Inflammatory macrophage (primary cell): ENCODE data around the gene AJAP1.

Source experiments
- DNase-seq, 2 donors: peaks; one replicate each; pipeline ENCODE4 v3.0.0-alpha.2; 2020 to 2022

Gene AJAP1

DNA sequence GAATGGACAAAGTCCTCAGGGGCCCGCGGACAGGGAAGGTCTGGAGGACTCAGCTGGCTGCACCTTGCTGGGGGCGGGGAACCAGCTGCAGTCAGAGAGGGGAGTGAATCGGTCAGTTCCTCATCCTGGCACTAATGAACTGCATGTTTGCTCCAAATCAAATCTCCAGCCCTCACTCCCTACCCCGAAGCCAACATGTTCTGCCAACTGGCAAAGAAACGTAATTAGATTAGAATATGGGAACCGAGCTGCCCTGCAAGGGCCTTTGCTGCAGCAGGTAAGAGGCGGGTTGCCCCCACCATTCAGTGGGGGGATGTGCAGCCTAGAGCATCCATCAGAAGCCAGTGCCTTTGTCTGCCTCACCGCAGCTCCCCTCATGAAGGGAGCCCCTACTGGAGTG, 121.1 kb downstream of the AJAP1 start:
- no peak for DNase-seq

DNA sequence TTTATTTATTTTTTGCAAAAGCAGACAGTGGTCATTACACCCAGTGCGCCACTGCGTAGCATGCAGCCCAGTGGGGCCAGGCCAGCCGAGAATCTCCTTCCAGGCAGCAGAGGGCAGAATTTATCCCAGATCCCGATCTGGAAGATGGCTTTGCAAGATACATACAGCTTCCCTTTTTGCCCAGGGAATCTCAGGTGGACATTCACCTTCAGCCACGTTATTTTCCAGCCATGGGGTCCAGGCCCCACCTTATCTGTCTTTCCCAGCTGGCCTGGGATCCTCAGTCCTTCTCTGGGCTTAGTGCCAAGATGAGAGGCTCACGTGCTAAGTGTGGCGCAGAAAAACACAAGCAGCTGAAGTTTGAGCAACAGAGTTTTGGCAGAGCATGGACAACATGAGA, 123.6 kb downstream of the AJAP1 start:
- DNase-seq: no peak

DNA sequence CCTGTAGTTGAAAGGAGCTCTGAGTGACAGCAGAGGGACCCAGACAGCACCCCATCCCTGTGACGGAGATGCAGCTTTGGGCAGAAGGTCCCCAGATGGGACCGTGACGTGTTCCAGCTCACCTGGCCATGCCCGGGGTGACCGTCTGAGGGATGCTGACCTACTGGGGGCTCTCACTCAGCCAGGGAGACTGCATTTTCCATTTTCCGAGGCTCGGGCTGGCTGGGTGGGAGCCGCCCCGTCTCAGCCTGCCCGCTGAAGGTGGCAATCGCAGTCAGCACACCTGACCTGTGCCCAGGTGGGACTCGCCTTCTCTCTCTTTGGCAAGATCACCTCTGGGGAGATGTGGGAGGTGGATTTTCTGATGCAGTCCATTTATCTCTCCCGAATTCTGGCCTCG, 127.2 kb downstream of the AJAP1 start:
- no peak for DNase-seq

DNA sequence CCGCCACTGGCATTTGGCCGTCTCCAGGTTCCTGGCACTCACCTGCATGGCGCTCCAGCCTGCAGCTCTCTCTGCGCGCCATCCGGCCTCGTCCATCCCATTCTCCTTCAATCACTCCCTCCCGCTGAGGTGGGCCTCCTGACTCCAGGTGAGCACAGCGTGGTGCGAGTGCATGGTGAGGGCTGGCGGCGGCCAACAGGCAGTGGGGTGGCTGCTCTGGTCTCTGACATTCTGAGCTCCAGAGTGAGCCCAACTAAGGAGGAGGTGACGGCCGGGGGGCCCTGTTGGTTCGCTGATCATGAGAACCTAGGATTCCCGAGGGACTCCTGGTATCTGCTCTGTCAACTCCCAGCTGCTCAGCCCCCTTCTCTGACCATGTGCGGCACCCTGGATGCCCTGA, 130.4 kb downstream of the AJAP1 start:
- no peak for DNase-seq

DNA sequence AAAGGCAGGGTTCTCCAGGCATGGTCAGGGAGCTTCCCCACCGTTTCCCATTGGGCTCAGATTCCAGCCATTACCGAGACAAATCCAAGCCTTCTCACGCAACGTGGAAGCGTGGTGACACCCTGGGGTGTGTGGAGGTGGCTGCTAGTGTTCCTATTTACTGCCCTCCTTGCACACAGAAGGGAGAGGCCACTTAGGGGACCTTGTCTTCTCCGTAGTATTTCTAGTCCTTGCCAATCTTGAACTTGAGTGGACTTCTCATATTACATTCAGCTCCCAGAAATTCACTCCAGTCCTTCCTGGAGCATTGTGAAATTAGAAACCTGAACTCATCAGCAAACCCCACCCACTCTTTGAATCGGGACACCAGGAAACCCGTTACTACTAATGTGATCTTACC, 131.6 kb downstream of the AJAP1 start:
- no peak for DNase-seq

DNA sequence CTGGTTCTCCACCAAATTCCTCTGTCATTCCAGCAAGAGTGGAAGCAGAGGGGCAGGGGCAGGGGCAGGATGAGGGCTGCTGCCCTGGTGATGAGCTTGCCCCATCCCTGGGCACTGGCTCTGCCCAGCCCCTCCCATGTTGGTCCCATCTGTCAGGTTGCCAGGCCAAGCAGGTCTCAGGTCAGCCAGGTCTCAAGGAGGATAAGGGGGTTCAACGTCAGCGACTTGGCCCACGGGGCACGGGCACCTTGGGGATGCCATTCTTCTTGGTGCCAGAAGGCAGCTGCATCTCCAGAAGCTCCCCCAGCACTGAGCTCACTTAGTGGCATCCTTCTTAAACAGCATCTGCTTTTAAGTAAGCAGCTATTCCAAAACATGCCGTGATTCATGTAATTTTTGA, 133.1 kb downstream of the AJAP1 start:
- DNase-seq: no peak

DNA sequence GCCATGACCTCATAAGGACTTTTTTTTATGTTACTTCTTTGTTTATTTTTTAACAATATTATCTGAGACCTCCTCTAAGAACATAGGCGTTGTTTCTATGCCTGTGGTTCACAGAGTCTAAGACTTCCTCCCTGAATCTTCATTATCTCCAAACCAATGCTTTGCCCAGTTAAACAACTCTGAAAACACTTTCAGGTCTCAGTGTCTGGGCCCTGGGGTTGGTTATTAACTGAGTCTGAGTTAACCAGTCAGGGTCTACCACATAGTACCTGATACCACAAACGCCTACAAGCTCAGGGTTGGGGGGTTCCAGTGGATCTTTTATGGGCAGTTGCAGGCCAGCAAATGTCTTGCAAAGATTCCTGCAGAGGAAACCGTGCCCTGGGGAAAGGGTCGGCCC, 138.2 kb downstream of the AJAP1 start:
- DNase-seq: no peak

DNA sequence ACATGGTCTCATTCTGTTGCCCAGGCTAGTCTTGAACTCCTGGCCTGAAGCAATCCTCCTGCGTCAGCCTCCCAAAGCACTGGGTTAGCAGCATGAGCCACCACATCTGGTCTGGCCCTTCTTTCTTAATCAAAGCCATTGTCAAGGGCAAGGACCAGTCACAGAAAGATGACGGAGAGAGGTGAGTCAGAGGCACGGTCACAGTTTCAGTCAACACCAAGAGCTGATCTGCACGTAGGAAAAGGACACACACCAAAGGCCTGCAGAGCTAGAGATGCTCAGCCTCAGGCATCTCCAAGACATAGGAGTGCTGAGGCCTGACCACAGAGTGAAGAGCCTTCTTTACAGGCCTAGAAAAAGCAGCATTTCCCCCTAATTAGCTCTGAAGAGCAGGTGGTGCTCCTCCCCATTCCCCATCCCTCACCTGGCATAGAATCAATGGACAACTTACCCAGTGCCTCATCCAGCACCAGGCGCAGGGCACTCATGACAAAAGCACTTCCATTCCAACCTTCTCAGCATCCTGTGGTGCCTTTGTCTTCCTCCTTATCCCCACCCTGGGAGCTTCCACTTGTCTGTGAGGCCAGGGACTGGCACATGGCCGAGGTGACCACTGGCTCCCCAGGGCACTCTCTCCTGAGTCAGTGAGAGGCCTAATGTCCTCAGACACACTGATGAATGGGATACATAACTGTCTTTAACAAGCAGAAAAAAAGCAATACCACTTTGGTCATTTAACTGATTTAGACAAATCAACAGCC, 139.8 kb downstream of the AJAP1 start:
- DNase-seq: no peak

DNA sequence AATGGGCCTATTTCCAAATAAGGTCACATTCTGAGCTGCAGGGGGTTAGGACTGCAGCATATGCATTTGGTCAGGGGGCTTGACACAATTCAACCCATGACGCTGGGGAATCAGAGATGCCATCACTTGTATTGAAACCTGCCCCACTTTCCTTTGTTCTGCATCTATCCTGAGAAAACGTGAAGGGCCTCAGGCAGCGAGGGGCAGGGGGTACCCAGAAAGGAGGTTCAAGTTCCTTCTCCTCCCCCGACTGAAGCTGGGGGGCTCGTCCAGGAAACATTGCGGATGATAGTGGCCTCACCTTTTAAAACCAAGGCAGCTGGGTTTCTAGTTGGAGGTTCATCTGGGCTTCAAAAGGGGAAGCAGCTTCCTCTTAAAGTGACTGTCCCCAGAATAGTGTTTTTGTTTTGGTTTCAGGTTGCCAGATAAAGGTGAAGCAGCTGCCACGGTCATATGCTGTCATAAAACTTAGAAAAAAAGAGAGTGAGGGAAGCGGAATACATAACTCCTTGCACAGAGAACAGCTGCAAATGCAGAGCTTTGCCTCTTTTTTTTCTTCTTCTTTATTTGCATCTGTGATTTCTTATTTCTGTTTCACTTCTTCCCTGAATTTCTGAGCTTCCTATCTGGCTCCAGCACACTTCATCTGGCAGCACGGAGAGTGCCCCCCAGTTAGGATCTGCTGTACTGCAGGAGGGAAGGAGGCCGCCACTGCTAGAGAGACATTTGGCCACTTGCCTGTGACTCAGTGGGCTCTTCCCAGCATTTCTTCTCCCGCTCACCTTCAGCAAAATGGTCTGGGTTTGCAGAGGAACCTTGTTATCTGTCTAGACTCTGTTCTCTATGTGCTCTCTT, 142.0 kb downstream of the AJAP1 start:
- no peak for DNase-seq

DNA sequence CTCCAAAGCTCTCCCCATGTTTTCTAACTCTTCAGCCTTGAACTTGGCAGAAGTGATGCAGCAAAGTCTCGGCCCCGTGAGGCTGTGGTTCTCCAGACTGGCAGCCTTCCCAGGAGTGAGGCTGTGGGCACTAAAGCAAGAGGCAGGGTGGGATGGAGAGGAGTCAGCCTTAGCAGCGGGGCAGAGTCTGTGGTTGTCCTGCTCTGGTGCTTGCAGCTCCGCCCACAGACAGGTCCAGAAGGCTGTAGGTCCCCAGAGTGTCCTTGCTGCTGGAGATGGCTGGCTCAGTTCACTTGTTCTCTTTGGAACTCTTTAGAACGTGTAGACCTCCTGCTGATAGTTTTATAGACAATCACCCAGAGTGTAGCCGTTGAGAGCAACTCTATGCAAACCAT, 142.6 kb downstream of the AJAP1 start:
- no peak for DNase-seq

DNA sequence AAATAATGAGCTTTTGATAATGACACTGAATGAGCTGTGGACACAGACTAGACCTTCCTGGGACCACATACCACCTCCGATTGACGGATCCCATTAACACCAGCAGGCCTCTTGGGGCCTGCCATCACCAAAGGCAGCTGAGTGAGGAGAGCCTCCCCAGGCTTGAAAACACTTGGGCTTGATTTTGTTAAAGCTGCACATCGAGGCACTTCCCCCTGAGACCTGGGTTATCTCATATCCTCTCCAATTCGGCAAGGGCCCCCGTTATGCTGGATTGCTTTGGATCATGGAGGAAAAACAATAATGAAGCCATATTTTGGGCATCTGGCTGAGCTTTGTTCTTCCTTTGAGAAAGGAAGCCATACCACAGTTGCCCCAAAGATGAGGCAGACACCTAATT, 143.0 kb downstream of the AJAP1 start:
- no peak for DNase-seq

DNA sequence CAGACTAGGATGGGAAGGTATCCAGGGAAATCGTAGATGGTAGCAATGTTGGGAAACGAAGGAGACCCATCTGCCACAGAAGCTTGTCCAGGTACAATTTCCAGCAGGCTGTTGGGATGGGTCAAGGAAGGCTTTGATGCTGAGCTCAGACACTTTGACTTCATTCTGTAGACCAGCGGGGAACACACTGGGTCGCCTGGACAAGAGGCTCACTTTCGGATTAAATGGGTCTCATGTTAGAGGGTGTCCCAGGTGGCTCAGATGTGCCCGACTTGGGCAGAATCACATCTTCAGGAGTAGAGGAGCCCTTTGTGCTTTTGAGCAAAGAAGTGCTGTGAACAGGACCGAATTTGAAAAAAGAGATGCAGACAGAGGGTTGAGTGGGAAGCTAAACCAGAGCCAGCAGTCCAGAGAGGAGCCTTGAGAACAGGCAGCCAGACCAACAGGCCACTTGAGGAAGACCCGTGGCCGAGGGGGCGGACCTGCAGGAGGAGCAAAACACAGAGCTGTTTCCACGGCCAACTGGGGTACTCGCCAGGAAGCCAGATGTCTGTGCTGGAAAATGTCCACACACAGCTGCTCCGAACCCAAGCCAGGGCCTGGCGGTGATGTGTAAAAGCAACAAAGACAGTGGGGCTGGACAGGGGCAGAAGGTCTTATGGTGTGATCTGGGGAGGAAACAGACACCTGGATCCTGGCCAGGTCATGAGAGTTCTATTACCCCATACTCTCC, 146.9 kb downstream of the AJAP1 start:
- no peak for DNase-seq

DNA sequence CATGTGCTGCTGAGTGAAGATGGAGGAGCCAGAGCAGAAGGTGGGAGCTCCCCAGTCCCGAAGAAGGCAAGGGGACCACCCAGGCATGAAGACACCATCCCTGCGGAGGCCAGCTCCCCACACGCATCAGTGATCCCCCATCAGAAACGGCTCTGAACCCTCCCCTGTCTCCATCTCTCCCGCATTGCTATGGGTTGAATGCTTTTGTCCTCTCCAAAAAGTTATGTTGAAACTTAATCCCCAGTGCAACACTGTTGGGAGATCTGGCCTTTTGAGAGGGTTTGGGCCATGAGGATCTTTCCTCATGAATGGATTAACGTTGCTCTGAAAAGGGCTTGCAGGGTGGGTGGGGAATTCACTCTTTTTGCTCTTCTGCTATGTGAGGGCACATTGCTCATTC, 147.6 kb downstream of the AJAP1 start:
- DNase-seq: no peak

DNA sequence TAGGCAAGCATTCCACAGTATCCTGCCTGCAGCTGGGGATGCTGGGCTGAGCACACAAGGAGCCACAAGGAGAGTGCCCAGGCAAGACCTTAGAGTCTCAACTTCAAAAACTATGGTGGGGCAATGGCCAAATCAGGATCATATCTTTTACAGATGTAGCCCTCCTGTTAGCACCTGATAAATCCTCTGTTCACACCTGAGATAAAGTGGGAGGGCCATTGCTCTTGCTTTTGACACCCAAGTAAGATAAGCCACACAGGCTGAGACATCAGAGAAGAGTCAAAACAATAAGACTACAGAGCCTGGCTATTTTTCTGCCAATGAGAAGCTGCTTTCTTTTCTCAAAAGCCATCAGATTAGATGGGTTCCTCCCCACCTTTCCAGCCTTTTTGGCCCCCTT, 148.9 kb downstream of the AJAP1 start:
- no peak for DNase-seq

DNA sequence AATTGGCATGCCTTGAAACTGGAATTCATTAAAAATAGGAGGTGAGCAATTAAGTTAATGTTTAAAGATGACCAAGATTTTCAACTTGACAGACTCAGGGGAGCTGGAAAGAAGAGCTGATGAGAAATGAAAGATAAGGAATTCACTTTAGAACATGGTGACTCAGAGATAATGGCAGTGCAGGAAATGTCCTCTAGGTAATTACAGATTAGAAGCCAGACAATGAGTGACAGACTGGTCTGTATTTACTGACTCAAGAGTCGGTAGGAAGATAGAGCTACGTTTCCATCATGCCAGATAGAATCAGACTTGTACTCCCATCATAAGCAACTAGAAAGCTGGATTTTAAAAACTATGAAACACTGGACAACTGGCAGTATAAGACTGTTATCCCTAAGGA, 151.6 kb downstream of the AJAP1 start:
- DNase-seq: no peak

DNA sequence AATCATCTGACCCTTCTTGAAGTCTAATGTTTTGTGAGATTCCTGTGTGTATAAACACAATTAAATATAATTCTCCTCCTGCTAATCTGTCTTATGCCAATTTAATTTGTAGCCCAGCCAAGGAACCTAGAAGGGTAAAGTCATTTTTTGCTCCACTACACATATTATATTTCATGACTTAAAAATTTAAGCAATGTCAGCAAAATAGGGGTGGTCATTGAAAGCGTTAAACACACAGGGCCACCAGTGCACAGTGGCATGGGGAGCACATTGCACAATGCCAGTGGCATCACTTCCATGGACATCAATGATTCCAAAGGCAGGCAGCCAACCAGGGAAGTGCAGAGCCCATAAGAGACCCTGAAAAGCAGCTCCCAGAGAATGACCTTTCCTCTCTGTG, 166.1 kb downstream of the AJAP1 start:
- DNase-seq: no peak

DNA sequence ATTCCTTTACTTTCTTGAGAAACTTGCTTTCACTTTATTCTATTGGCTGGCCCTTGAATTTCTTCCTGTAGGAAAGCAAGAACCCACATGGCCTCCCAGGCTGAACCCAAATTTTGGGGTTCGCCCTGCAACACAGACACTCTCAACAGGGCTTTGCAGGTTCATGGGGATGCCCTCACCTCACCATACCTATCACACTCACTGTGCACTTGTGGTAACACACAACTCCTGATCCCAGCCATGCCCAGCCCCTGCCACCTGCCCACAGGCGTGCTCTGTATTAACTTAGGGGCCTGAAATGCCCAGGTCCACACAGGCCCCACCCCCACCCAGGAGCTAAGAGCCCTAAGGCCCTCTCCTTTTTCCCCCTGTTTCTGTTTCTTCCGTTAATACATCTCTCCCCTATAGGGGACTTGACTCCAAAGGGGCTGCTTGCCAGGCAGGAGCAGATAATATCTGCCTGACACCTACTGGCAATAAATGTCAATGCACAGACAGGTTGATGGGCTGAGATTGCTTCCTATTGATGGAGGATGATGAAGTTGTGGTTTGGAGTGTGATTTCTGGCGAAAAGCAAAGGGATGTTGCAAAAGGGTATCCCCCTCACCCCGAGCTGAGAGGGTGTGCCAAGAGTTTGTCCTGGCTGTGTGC, 171.5 kb downstream of the AJAP1 start:
- DNase-seq: no peak

DNA sequence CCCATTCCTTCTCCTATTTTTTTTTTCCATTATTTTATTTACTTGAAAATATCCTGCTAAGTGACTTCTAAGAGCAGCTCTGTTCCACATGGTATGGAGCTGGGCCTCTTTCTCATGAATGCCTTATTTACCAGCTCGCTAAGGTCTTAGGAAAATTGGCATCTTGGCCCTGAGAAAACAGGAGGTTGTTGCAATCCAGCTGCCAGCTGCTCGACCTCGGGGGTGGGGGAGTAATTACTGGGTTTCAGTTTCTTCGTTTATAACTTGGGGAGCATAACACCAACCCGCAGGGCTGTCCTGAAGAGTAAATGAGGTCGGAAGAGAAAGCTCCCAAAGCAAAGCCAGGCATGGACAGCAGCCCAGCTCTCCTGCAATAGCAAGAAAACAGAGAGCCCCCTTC, 176.3 kb downstream of the AJAP1 start:
- no peak for DNase-seq

DNA sequence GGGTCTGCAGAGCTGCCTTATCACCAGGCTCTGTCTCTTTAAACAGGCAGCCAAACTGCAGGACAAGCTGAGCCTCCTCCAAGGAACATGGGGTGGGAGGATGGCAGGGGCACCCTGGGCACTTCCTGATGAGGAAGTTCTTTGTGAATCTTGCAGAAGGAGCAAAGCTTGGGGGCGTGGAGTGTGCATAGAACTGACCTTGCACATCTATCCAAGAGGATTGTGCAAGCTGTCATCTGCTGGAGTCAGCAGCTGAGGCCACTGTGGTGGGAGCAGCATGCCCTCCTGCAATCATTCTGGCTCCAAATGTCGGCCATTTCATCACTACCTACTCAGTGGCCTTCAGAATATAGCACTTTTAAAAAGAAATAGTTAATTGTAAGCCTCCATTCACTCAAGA, 182.2 kb downstream of the AJAP1 start:
- peak; percentile 42 to 63 for DNase-seq

DNA sequence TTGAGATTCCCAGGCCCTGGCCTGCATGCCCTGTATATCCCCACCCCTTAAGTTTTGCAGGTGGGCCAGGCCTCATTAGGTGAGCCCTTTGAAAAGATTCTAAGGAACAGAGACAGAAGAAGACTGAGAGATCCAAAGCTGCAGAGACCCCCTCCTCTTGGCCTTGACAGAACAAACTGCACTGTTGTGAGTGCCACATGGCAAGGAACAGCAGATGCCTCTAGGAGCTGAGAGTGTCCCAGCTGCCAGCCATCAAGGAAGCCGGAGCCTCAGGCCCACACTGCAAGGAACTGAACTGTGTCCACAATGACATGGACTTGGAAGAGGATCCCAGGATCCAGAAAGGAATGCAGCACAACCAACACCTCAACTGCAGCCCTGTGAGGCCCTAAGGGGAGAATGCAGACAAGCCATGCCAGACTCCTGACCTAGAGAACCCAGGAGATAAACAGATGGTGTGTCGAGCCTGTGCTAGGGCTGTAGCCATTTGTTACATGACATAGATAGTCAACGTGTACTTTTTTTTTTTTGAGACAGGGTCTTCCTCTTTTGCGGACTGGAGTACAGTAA, 182.7 kb downstream of the AJAP1 start:
- DNase-seq: no peak

DNA sequence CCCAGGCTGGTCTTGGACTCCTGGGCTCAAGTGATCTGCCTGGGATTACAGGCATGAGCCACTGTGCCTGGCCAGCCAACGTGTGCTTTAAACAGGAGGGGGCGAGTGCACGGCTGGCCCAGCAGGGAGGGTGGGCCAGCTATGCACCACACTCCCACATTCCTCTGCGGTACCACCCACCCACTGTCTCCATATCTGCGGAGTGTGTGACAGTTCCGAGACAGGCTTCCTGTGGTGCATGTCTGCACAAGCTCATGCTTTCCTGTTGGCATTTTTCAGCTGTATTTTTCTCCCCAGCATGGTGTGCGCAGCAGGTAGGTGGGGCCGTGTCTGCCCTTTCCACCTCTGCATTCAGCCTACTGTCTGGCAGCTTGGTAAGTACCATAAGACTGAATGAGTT, 183.3 kb downstream of the AJAP1 start:
- DNase-seq: no peak

DNA sequence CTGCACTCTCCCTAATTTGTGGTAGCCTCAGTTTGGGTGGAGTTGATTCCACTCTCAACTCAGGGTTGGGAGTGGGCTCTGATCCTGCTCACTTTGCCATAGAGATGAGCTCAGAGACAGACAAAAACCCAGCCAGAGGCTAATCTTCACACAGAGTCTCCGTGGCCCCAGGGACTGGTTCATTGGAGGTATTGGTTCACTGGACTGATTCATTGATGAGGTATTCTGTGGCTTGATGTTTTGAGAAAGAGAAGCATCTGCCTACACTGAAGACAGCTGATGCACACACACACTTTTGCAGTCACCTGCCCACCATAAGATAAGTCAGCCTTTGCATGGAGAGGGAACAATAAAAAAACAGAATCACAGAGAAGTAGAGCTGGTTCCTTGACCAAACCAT, 183.8 kb downstream of the AJAP1 start:
- no peak for DNase-seq
